Colonic mucosa (tissue), 4 donors: Measurements from ENCODE around the gene ATP2B3. TPM values are rescaled to one million over a fixed set of nuclear protein-coding genes. Genes with fewer than 3 reads are reported as not detected.

Experiments used
- DNase-seq: peaks from one replicate; pipeline ENCODE4 v3.0.0-alpha.2; 2020
- H3K27ac ChIP-seq: fragments of 200-600 bp; one replicate; pipeline ENCODE4 v1.8.0; 2021
- H3K27me3 ChIP-seq: fragments of 200-600 bp; one replicate; pipeline ENCODE4 v1.8.0; 2021
- H3K36me3 ChIP-seq: fragments of 200-600 bp; one replicate; pipeline ENCODE4 v1.8.0; 2021
- H3K4me1 ChIP-seq: fragments of 200-600 bp; one replicate; pipeline ENCODE4 v1.8.0; 2021; ENCODE audit warnings: mild to moderate bottlenecking
- H3K4me3 ChIP-seq: fragments of 200-600 bp; one replicate; pipeline ENCODE4 v1.8.0; 2021
- H3K9ac ChIP-seq, 2 donors: one replicate each; pipeline ENCODE4 v1.7.0; 2013; ENCODE audit warnings: control low read depth in 2 of 2, low read depth in 2 of 2, low read length in 2 of 2
- H3K9me3 ChIP-seq: fragments of 200-600 bp; one replicate; pipeline ENCODE4 v1.8.0; 2021
- CTCF ChIP-seq: fragments of 200-600 bp; IDR thresholded peaks from one replicate; pipeline ENCODE4 v1.8.0; 2022; ENCODE audit warnings: antibody characterized with exemption, mild to moderate bottlenecking
- intact Hi-C: fragments of 100-400 bp; cut with DNase I; formaldehyde crosslinking; loops from one replicate; pipeline ENCODE4 v1.14.1; 2022
- total RNA-seq, 2 donors: library from RNA; stranded (reverse); fragmentation: NEBNext Ultra II Directional in 1 of 2; extraction: Animal tissue kit (Norgen Biotek cat#: 25700) in 1 of 2; gene quantifications; one replicate each; pipeline ENCODE4 v1.2.1, GENCODE V29; 2021
- donor health status: healthy.
- donor health status: DM: no; HTN: no; CAD: no.
- donor health status: DM: no; HTN: no; CAD: no.

ATP2B3 gene
- total RNA-seq, 2 donors from 2014 or later, result 0.24 TPM; not detected in 1

GRCh38 chrX:153498453-153498852 lies 19.0 kb upstream of the ATP2B3 start:
- H3K27me3 ChIP-seq, result no peaks in the 10 kb centered on the region
- TF ChIP-seq CTCF, result no peak
- no peak overlapping the region for H3K9ac ChIP-seq
- H3K9me3 ChIP-seq, result no peaks in the 10 kb centered on the region
- H3K36me3 ChIP-seq, result no peaks in the 10 kb centered on the region
- H3K4me3 ChIP-seq, result no peak overlapping the region
- no peaks in the 10 kb centered on the region for H3K4me1 ChIP-seq
- intact Hi-C loops, result no loop called here
- no peak for DNase-seq
- no peak overlapping the region for H3K27ac ChIP-seq

GRCh38 chrX:153499341-153499740 lies 18.1 kb upstream of the ATP2B3 start:
- Histone ChIP-seq H3K4me3 (no peak overlapping the region), H3K27ac (no peak overlapping the region), H3K27me3 (no peaks in the 10 kb centered on the region), H3K4me1 (no peaks in the 10 kb centered on the region), H3K9me3 (no peaks in the 10 kb centered on the region), H3K36me3 (no peaks in the 10 kb centered on the region), H3K9ac (no peak overlapping the region)
- TF ChIP-seq CTCF, result no peak
- intact Hi-C loops, result no loop called here
- DNase-seq, result no peak

- no peaks in the 10 kb centered on the region for H3K27me3 ChIP-seq
- DNase-seq, result no peak
- H3K4me3 ChIP-seq, result no peak overlapping the region
- no peak overlapping the region for H3K9ac ChIP-seq
- no peaks in the 10 kb centered on the region for H3K36me3 ChIP-seq
- no peaks in the 10 kb centered on the region for H3K4me1 ChIP-seq
- H3K9me3 ChIP-seq, result no peaks in the 10 kb centered on the region
- no peak for TF ChIP-seq CTCF
- intact Hi-C loops, result no loop called here
- no peak overlapping the region for H3K27ac ChIP-seq
Observed at GRCh38 chrX:153499876-153500275, 17.6 kb upstream of the ATP2B3 start.

GRCh38 chrX:153500676-153501280 lies 16.7 kb upstream of the ATP2B3 start:
- Histone ChIP-seq H3K27me3 (no peaks in the 10 kb centered on the region), H3K36me3 (no peaks in the 10 kb centered on the region), H3K9ac (no peak overlapping the region), H3K4me1 (no peaks in the 10 kb centered on the region), H3K9me3 (no peaks in the 10 kb centered on the region), H3K4me3 (no peak overlapping the region), H3K27ac (no peak overlapping the region)
- intact Hi-C loops, result no loop called here
- DNase-seq, result no peak
- TF ChIP-seq CTCF, result no peak

- H3K4me3 ChIP-seq, result no peak overlapping the region
- no peaks in the 10 kb centered on the region for H3K4me1 ChIP-seq
- H3K36me3 ChIP-seq, result no peaks in the 10 kb centered on the region
- H3K9ac ChIP-seq, result no peak overlapping the region
- H3K27me3 ChIP-seq, result no peaks in the 10 kb centered on the region
- intact Hi-C loops, result no loop called here
- no peaks in the 10 kb centered on the region for H3K9me3 ChIP-seq
- no peak overlapping the region for H3K27ac ChIP-seq
- TF ChIP-seq CTCF, result no peak
- DNase-seq, result no peak
Observed at GRCh38 chrX:153501530-153501929, 15.9 kb upstream of the ATP2B3 start.
